Measurements from ENCODE around the gene ANP32A. TPM values are rescaled to one million over a fixed set of nuclear protein-coding genes. Genes with fewer than 3 reads are reported as not detected.

The ANP32A gene
- total RNA-seq, 1 donor from 2014 or later = 55.2 TPM

DNA sequence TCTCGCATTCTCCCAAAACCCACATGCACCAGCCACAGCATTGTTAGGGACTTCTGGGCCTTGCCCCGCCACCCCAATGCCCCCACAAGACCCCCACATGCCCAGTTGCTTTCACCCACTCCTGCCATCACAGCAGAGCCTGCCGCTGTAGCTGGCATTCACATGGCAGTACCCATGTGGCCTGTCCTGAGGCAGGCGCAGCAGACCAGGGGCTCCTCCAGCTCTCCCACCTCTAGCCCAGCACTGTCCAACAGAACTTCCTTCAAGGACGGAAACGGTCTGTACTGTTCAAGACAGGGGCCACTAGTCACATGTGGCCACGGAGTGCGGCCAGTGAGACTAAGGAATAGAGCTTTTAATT, 32.5 kb downstream of the ANP32A start:
- Histone ChIP-seq H3K27ac (no peak overlapping the region), H3K9me3 (no peaks in the 10 kb centered on the region), H3K27me3 (no peaks in the 10 kb centered on the region), H3K4me1 (peaks cover 64% of the 10 kb centered on the region), H3K36me3 (peaks cover 0 to 23% of the 10 kb centered on the region in 2 donors), H3K4me3 (no peak overlapping the region)
- intact Hi-C loops (cut with DNase I) = no loop called here
- no peak for DNase-seq (ENCODE audit: extremely low spot score in 2 of 2)
- TF ChIP-seq POLR2A (IDR thresholded peaks at IDR 0.05) (no peak), POLR2AphosphoS5 (IDR thresholded peaks at IDR 0.05; ENCODE audit: insufficient read depth in 1 of 2, low read depth in 1 of 2) (no peak)
- TF ChIP-seq, protein P1, sequence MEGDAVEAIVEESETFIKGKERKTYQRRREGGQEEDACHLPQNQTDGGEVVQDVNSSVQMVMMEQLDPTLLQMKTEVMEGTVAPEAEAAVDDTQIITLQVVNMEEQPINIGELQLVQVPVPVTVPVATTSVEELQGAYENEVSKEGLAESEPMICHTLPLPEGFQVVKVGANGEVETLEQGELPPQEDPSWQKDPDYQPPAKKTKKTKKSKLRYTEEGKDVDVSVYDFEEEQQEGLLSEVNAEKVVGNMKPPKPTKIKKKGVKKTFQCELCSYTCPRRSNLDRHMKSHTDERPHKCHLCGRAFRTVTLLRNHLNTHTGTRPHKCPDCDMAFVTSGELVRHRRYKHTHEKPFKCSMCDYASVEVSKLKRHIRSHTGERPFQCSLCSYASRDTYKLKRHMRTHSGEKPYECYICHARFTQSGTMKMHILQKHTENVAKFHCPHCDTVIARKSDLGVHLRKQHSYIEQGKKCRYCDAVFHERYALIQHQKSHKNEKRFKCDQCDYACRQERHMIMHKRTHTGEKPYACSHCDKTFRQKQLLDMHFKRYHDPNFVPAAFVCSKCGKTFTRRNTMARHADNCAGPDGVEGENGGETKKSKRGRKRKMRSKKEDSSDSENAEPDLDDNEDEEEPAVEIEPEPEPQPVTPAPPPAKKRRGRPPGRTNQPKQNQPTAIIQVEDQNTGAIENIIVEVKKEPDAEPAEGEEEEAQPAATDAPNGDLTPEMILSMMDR (IDR thresholded peaks at IDR 0.05) = no peak

DNA sequence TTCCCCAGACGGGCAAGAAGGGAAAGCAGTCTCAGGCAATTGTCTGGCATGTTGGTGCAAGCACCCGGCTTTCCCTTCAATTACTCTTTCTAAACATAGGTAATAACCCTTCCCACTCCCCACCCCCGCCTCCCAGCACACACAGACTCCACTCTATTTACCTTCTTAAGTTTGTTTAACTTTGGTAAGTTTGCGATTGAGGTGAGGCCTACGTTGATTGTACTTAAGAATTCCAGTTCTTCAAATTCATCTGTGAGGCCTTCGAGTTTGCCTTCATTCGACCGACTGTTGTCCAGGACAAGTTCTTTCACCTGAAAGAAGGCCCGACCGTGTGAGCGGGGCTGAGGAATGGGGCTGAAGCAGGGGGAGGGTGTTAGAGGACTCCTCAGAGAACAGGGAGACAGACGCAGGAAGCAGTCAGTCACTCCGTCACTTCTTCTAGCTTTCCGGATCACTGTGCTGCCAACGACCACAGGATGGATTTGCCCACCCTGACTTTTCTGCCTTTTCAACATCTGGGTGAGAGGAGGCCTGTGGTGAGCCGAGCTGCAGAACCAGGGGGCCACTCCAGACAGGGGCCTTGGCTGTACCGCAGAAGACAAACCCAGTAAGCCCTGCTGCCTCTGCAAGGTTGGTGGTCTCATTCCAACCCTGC, 33.0 kb downstream of the ANP32A start:
- H3K4me3 ChIP-seq = no peak overlapping the region
- no peaks in the 10 kb centered on the region for H3K27me3 ChIP-seq
- DNase-seq (ENCODE audit: extremely low spot score in 2 of 2) = no peak
- H3K36me3 ChIP-seq = peaks cover 0 to 23% of the 10 kb centered on the region in 2 donors
- no peaks in the 10 kb centered on the region for H3K9me3 ChIP-seq
- H3K4me1 ChIP-seq = peaks cover 59% of the 10 kb centered on the region
- H3K27ac ChIP-seq = no peak overlapping the region
- intact Hi-C loops (cut with DNase I) = no loop called here
- TF ChIP-seq POLR2A (IDR thresholded peaks at IDR 0.05) = no peak
- TF ChIP-seq POLR2AphosphoS5 (IDR thresholded peaks at IDR 0.05; ENCODE audit: insufficient read depth in 1 of 2, low read depth in 1 of 2) = no peak
- TF ChIP-seq, protein P1 (IDR thresholded peaks at IDR 0.05) = no peak

DNA sequence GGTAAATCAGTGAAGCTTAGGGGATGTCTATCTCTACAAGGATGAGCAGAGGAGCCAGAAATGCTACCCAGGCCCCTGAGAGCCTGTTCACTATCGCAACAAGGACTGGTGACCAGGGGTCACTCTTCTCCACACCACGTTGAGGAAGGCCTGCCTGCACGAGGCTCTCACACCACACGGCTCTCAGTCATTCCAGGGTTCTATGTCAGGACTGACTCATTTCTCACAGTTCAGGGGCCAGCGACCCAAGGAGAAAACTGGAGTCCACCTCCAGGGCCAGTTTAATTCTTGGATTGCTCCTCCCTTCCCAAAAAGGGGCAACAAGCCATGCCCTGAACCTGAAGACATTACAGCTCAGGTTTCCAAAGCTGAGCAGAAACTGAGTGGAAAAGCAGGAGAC, 33.9 kb downstream of the ANP32A start:
- H3K4me3 ChIP-seq = no peak overlapping the region
- H3K9me3 ChIP-seq = no peaks in the 10 kb centered on the region
- H3K27ac ChIP-seq = no peak overlapping the region
- no peak for DNase-seq (ENCODE audit: extremely low spot score in 2 of 2)
- TF ChIP-seq POLR2A (IDR thresholded peaks at IDR 0.05) = no peak
- no peak for TF ChIP-seq POLR2AphosphoS5 (IDR thresholded peaks at IDR 0.05; ENCODE audit: insufficient read depth in 1 of 2, low read depth in 1 of 2)
- TF ChIP-seq, protein P1 (IDR thresholded peaks at IDR 0.05) = no peak
- H3K27me3 ChIP-seq = no peaks in the 10 kb centered on the region
- H3K4me1 ChIP-seq = peaks cover 49% of the 10 kb centered on the region
- intact Hi-C loops (cut with DNase I) = no loop called here
- H3K36me3 ChIP-seq = peaks cover 0 to 25% of the 10 kb centered on the region in 2 donors

DNA sequence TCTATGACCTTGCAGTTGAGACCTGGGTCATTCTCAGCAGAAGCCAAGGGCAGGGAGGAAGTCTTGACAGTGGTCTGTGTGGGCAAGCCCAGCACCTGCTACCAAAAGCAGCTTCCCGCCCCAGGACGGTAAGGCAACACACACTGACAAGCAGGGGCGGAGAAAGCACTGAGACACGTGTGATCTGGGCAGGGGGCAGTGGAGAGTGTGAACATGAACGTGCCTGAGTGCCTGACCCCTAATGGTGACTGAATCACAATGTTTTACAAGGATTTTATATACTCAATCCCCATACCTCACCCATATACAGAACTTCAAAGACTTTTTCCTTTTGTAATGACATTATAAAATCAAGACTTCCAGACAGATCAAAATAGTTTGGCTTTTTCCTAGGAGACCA, 35.2 kb downstream of the ANP32A start:
- DNase-seq (ENCODE audit: extremely low spot score in 2 of 2) = no peak
- Histone ChIP-seq H3K27me3 (no peaks in the 10 kb centered on the region), H3K4me1 (peaks cover 37% of the 10 kb centered on the region), H3K36me3 (peaks cover 0 to 29% of the 10 kb centered on the region in 2 donors), H3K9me3 (no peaks in the 10 kb centered on the region), H3K27ac (no peak overlapping the region), H3K4me3 (no peak overlapping the region)
- TF ChIP-seq, protein P1 (IDR thresholded peaks at IDR 0.05) = no peak
- no peak for TF ChIP-seq POLR2AphosphoS5 (IDR thresholded peaks at IDR 0.05; ENCODE audit: insufficient read depth in 1 of 2, low read depth in 1 of 2)
- TF ChIP-seq POLR2A (IDR thresholded peaks at IDR 0.05) = no peak
- intact Hi-C loops (cut with DNase I) = no loop called here

DNA sequence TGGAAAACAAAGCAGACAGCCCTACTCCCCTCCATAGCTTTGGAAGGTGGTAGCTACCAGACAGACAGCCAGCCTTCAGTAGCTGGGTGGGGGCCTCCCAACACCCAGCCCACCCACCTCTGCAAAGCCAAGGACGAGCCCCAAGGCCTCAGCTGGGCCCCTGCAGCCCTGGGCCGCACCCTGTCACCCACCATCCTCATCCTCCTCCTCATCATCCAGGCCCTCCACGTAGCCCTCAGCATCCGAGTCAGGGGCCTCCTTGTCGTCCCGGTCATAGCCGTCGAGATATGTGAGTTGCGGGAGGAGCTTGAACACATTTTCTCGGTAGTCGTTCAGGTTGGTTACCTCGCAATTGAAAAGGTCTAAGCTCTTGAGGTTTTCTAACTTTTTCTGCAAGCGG, 36.5 kb downstream of the ANP32A start:
- intact Hi-C loops (cut with DNase I) = no loop called here
- DNase-seq (ENCODE audit: extremely low spot score in 2 of 2) = no peak
- TF ChIP-seq POLR2AphosphoS5 (IDR thresholded peaks at IDR 0.05; ENCODE audit: insufficient read depth in 1 of 2, low read depth in 1 of 2) (no peak), POLR2A (IDR thresholded peaks at IDR 0.05) (no peak)
- TF ChIP-seq, protein P1 (IDR thresholded peaks at IDR 0.05) = no peak
- Histone ChIP-seq H3K36me3 (peaks cover 0 to 43% of the 10 kb centered on the region in 2 donors), H3K4me3 (no peak overlapping the region), H3K9me3 (no peaks in the 10 kb centered on the region), H3K27ac (no peak overlapping the region), H3K27me3 (no peaks in the 10 kb centered on the region), H3K4me1 (peaks cover 24% of the 10 kb centered on the region)

All from vagina (tissue), 2 donors.